ENCODE results near the gene SLC6A5.

- no peak for TF ChIP-seq CTCF (IDR thresholded peaks at IDR 0.05)
- no peak for TF ChIP-seq POLR2A (IDR thresholded peaks at IDR 0.05)
- no peak for TF ChIP-seq POLR2AphosphoS5 (IDR thresholded peaks at IDR 0.05)
These were observed 32.7 kb downstream of the SLC6A5 start for GRCh38 chr11:20632169-20632532.
